BJ (cell line): ENCODE measurements around the gene CENPP. TPM values are rescaled to one million over a fixed set of nuclear protein-coding genes. Genes with fewer than 3 reads are reported as not detected.

ENCODE experiments used
- CTCF ChIA-PET: fragments of 350-600 bp; formaldehyde crosslinking; extraction: SDS; loops from one replicate; lab custom pipeline; 2021; ENCODE audit warnings: antibody characterized with exemption, inconsistent platforms; lab: Yijun Ruan, JAX
- POLR2A ChIA-PET: fragments of 300-600 bp; sonication (Branson Sonifier 250); formaldehyde crosslinking; extraction: SDS; loops from one replicate; lab custom pipeline; 2021; ENCODE audit warnings: antibody characterized with exemption; lab: Charles Lee
- DNase-seq: peaks from one replicate; pipeline ENCODE4 v3.0.0-alpha.2; 2011; ENCODE audit warnings: low read depth
- H3K27me3 ChIP-seq: 2 replicates; pipeline ENCODE4 v1.6.0; 2011; ENCODE audit warnings: low read length; ENCODE audit not compliant: control insufficient read depth, insufficient read depth
- H3K36me3 ChIP-seq: 2 replicates; pipeline ENCODE4 v1.5.1; 2011; ENCODE audit warnings: low read length; ENCODE audit not compliant: control insufficient read depth, insufficient read depth
- H3K4me3 ChIP-seq: 2 replicates; pipeline ENCODE4 v1.5.1; 2011; ENCODE audit warnings: low read depth, mild to moderate bottlenecking, control low read depth, low read length
- polyA plus RNA-seq: library from polyadenylated mRNA; depleted of rRNA; stranded (reverse); fragments of >200 nt; gene quantifications from 2 replicates; pipeline ENCODE4 v1.2.3, GENCODE V29; 2011
- TF ChIP-seq, protein P1 (sequence below): IDR thresholded peaks from 2 replicates; pipeline ENCODE4 v1.5.1; 2011; ENCODE audit warnings: low read depth, mild to moderate bottlenecking, control low read depth, inconsistent platforms, low read length, moderate library complexity; ENCODE audit not compliant: insufficient read depth

Gene CENPP
- polyA plus RNA-seq, 1 experiment, result 1.3 TPM

DNA sequence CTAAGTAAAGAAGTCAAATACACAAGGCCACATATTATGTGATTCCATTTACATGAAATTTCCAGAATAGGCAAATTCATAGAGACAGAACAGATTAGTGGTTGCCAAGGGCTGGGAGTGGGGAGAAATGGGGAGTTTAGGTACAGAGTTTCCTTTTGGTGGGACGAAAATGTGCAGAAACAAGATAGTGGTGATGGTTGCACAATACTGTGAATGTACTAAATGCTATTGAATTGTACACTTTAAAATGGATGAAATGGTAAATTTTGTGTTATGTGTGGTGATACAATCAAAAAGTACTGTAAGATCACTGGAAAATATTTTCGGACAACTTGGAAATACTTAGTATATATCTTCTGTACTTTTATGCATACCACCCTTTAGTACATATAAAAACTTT, 195.1 kb downstream of the CENPP start:
- no peak for DNase-seq
- CTCF ChIA-PET, result no interaction called here
- POLR2A ChIA-PET, result no interaction called here
- no peaks in the 10 kb centered on the region for H3K36me3 ChIP-seq
- TF ChIP-seq, protein P1, sequence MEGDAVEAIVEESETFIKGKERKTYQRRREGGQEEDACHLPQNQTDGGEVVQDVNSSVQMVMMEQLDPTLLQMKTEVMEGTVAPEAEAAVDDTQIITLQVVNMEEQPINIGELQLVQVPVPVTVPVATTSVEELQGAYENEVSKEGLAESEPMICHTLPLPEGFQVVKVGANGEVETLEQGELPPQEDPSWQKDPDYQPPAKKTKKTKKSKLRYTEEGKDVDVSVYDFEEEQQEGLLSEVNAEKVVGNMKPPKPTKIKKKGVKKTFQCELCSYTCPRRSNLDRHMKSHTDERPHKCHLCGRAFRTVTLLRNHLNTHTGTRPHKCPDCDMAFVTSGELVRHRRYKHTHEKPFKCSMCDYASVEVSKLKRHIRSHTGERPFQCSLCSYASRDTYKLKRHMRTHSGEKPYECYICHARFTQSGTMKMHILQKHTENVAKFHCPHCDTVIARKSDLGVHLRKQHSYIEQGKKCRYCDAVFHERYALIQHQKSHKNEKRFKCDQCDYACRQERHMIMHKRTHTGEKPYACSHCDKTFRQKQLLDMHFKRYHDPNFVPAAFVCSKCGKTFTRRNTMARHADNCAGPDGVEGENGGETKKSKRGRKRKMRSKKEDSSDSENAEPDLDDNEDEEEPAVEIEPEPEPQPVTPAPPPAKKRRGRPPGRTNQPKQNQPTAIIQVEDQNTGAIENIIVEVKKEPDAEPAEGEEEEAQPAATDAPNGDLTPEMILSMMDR, result no peak
- no peaks in the 10 kb centered on the region for H3K27me3 ChIP-seq
- H3K4me3 ChIP-seq, result no peak overlapping the region

DNA sequence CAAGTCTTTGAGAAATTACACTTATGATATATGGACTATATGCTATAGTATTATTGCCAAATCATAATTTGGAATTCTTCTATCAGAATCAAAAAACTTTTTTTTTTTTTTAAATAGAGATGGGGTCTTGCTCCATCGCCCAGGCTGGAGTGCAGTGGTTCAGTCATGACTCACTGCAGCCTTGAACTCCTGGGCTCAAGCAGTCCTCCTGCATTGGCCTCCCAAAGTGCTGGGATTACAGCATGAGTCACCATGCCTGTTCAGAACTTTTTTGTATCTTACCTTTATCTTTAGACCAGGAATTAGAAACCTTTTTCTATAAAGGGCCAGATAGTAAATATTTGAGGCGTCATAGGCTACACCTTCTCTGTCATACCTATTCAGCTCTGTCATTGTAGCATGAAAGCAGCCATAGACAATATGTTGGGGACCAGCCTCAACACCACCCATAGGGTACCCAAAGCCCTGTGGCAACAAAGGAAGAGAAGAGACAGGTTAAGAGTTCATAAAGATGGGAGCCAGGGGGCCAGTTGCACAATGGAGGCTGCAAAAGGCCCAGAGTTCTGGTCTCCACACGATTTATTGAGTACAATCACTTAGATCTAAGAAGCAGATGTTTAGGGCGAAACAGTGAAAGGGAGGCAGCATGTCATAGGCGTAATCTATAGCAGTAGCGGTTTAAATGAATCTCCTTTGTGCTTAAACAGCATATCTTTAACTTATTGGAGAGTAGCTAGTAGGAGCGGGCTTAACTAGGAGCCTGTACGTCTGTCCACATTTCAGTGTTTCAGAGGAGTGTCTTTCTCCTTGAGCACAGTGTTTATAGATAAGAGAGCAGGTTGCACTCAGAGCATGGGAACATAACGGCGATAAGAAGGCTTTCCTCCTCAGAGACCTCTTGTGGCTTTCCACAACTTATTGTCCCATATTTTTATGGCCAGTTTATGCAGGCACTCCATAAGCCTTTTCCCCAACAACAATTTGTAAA, 197.5 kb downstream of the CENPP start:
- CTCF ChIA-PET, result no interaction called here
- TF ChIP-seq, protein P1, result no peak
- POLR2A ChIA-PET, result no interaction called here
- Histone ChIP-seq H3K4me3 (no peak overlapping the region), H3K36me3 (no peaks in the 10 kb centered on the region), H3K27me3 (no peaks in the 10 kb centered on the region)
- DNase-seq, result no peak

DNA sequence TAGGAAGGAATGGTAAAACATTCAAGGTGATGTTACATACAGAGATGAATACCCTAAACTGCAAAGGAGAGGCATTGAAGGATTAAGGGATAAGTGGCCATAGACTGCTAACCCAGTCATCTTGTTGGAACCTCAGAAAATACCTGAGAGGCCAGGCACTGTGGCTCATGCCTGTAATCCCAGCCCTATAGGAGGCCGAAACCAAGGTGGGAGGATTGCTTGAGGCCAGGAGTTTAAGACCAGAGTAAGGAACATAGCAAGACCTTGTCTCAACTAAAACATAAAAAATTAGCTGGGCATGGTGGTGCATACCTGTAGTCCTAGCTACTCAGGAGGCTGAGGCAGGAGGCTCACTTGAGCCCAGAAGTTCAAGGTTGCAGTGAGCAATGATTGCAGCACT, 199.1 kb downstream of the CENPP start:
- CTCF ChIA-PET, result no interaction called here
- Histone ChIP-seq H3K4me3 (no peak overlapping the region), H3K36me3 (no peaks in the 10 kb centered on the region), H3K27me3 (no peaks in the 10 kb centered on the region)
- POLR2A ChIA-PET, result no interaction called here
- TF ChIP-seq, protein P1, result no peak
- DNase-seq, result no peak

DNA sequence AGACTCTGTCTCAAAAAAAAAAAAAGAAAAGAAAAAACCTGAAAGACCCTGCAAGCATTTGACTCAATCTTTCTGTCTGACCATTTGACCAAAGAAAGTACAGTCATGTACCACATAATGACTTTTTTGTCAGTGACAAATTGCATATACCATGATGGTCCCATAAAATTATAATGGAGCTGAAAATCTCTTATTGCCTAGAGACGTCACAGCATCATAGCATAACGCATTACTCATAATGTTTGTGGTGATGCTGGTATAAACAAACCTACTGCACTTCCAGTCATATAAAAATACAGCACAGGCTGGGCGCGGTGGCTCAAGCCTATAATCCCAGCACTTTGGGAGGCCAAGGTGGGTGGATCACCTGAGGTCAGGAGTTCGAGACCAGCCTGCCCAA, 199.6 kb downstream of the CENPP start:
- CTCF ChIA-PET, result interaction anchor here (0.6 kb wide), 1 partner anchor 28 kb away, joined by 4 read pairs; no protein-coding TSS in a partner anchor
- no peaks in the 10 kb centered on the region for H3K27me3 ChIP-seq
- TF ChIP-seq, protein P1, result no peak
- no peak overlapping the region for H3K4me3 ChIP-seq
- POLR2A ChIA-PET, result no interaction called here
- H3K36me3 ChIP-seq, result no peaks in the 10 kb centered on the region
- peak; percentile 19 for DNase-seq

DNA sequence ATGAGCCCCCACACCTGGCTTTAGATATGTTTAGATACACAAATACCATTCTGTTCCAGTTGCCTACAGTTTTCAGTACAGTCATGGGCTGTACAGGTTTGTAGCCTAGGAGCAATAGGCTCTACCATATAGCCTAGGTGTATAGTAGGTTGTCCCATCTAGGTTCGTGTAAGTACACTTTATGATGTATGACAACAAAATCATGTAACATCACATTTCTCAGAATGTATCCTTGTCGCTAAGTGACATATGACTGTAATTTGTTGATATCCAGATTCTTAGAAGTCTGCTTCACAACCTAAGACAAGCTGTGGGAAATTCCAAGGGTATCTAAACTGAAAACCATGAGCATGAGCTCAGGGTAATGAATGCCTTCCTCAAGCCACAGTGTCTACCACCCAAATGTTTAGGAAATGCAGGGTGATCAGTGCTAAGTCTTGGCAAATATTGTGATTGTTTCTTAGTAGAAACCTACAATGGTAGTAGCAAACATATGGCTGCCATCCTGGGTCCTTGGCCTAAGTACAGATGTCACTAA, 201.6 kb downstream of the CENPP start:
- ChIA-PET CTCF (interaction anchor here (0.5 to 1.9 kb wide), 2 partner anchors 11 to 14 kb away, joined by 5 read pairs; no protein-coding TSS in a partner anchor), POLR2A (no interaction called here)
- DNase-seq, result no peak
- no peaks in the 10 kb centered on the region for H3K27me3 ChIP-seq
- no peak overlapping the region for H3K4me3 ChIP-seq
- H3K36me3 ChIP-seq, result no peaks in the 10 kb centered on the region
- TF ChIP-seq, protein P1, result no peak
